ENCODE measurements around the gene FRRS1L.

DNA sequence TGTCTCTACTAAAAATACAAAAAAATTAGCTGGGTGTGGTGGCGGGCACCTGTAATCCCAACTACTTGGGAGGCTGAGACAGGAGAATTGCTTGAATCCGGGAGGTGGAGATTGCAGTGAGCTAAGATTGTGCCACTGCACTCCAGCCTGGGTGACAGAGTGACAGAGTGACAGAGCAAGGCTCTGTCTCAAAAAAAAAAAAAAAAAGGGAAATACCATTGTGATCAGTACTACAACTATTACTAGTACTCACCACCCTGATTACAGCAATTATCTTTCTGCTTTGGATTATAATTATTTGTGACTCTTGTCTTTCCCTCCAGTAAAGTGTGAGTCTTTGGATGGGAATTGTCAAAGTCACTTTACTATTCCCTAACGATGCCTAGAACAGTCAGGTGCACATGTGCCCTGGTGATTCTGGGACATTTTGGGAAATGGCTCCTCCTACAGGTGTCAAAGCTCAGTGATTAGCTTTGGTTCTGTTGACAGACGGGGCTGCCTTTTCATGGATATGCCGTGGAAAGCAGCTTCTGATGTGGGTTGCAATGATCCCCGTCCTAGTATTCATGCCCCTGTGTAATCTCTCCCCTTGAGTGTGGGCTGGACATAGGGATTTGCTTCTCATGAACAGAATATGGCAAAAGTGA, 31.8 kb upstream of the FRRS1L start:
- TF ChIP-seq, protein P1, sequence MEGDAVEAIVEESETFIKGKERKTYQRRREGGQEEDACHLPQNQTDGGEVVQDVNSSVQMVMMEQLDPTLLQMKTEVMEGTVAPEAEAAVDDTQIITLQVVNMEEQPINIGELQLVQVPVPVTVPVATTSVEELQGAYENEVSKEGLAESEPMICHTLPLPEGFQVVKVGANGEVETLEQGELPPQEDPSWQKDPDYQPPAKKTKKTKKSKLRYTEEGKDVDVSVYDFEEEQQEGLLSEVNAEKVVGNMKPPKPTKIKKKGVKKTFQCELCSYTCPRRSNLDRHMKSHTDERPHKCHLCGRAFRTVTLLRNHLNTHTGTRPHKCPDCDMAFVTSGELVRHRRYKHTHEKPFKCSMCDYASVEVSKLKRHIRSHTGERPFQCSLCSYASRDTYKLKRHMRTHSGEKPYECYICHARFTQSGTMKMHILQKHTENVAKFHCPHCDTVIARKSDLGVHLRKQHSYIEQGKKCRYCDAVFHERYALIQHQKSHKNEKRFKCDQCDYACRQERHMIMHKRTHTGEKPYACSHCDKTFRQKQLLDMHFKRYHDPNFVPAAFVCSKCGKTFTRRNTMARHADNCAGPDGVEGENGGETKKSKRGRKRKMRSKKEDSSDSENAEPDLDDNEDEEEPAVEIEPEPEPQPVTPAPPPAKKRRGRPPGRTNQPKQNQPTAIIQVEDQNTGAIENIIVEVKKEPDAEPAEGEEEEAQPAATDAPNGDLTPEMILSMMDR (IDR thresholded peaks at IDR 0.05), result no peak
- TF ChIP-seq POLR2A (IDR thresholded peaks at IDR 0.05), result no peak
